Activated CD4-positive, alpha-beta T cell treated with anti-CD3 and anti-CD28 coated beads, Interleukin-2, Interleukin-6, amounts not matched to agents 100 ng/mL and 50 ng/mL, durations not matched to agents 16 hours and 8 hours (primary cell): ENCODE data around the gene RGL1.

Experiments used
- DNase-seq: peaks from one replicate; pipeline ENCODE4 v3.0.0-alpha.2; 2020

RGL1 gene

GRCh38 chr1:183967914-183968313 is 163.0 kb downstream of the RGL1 start:
- DNase-seq: peak; percentile 32

DNA sequence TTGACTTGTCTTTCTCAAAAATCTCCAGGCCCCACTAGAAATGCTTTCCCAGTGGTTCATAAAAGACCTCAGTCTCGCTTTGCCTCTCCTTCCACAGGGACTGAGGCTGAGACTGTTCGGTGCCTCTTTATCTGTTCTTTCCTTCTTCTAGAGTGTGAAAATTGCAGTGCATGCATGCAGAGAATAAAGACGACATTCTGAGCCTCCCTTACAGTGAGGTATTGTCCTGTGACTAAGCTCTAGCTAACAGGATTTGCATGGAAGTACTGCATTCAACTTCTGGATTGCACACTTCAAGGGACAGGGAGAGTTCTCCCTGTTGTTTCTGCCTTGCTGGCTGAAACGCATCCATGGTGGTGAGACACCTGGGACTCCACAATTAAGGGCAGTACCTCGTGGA is 163.5 kb downstream of the RGL1 start:
- DNase-seq: no peak

GRCh38 chr1:183970516-183971300 is 165.8 kb downstream of the RGL1 start:
- no peak for DNase-seq

DNA sequence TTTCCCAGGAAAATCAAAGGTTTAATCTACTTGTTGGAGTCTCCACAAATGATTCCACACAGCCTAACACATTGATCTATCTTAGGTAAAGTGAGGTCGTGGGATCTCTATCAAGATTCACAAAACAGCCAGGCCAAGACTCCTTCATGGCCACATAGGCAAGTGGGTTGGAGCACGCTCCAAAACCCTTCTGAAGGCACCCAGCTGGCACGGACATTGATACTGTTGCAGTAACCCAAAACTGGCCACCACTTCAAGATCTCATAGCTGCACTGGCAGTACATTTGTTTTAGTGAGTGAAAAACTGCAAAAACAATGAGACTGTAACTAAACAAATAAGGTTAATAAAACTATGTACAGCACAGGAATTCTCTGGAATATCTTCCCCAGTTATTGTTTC is 170.7 kb downstream of the RGL1 start:
- no peak for DNase-seq

GRCh38 chr1:183977717-183978116 is 172.8 kb downstream of the RGL1 start:
- no peak for DNase-seq
